Measurements from ENCODE around the gene ZNF445. TPM values are rescaled to one million over a fixed set of nuclear protein-coding genes. Genes with fewer than 3 reads are reported as not detected.
"Not testable (repeated sequence)": the region's sequence is repeated elsewhere in the genome, so short reads cannot be mapped to it uniquely, and the experiment has no call there.

Gene ZNF445
- total and polyA plus RNA-seq, 10 donors, result 1.2 to 29.0 (median 16.9) TPM

GRCh38 chr3:44478055-44478468, 592 bp upstream of the ZNF445 start:
- DNase-seq, result no peak
- H3K4me3 ChIP-seq, result peak overlapping the region in 5 of 8 donors; percentile 63 to 88 (median 71)
- intact Hi-C loops (cut with DNase I; ENCODE audit: low total_unique reads), result no loop called here
- H3K9me3 ChIP-seq, result no peaks in the 10 kb centered on the region
- peaks cover 16 to 41% (median 25%) of the 10 kb centered on the region in 6 donors for H3K4me1 ChIP-seq
- peak overlapping the region in 3 of 8 donors; percentile 88 to 90 (median 90) for H3K27ac ChIP-seq
- no peaks in the 10 kb centered on the region for H3K36me3 ChIP-seq
- 72 to 86% (median 75%) methylated on average over 4 of the region's 4 CpGs for WGBS, 5 donors
- TF ChIP-seq CTCF (IDR thresholded peaks at IDR 0.05 in 8 of 11, conservative IDR thresholded peaks at IDR 0.05 in 3 of 11) (no peak), POLR2A (IDR thresholded peaks at IDR 0.05) (no peak), POLR2AphosphoS5 (IDR thresholded peaks at IDR 0.05) (no peak)
- H3K27me3 ChIP-seq (replicated peaks in 1 of 7), result no peaks in the 10 kb centered on the region

GRCh38 chr3:44476963-44477311, 533 bp downstream of the ZNF445 start:
- Histone ChIP-seq H3K4me3 (peak overlapping the region; percentile 48 to 88 (median 69)), H3K9me3 (no peaks in the 10 kb centered on the region), H3K36me3 (peaks cover 0 to 5% (median 0%) of the 10 kb centered on the region in 6 donors), H3K4me1 (peaks cover 16 to 49% (median 27%) of the 10 kb centered on the region in 6 donors), H3K27ac (peak overlapping the region in 7 of 8 donors; percentile 47 to 90 (median 84)), H3K27me3 (replicated peaks in 1 of 7) (no peaks in the 10 kb centered on the region)
- WGBS, 5 donors, result 0 to 2% (median 1%) methylated on average over 5 of the region's 5 CpGs
- intact Hi-C loops (cut with DNase I; ENCODE audit: low total_unique reads), result no loop called here
- no peak for DNase-seq
- TF ChIP-seq CTCF (IDR thresholded peaks at IDR 0.05 in 8 of 11, conservative IDR thresholded peaks at IDR 0.05 in 3 of 11), result no peak
- no peak for TF ChIP-seq POLR2A (IDR thresholded peaks at IDR 0.05)
- no peak for TF ChIP-seq POLR2AphosphoS5 (IDR thresholded peaks at IDR 0.05)

GRCh38 chr3:44476181-44476611, 1.3 kb downstream of the ZNF445 start:
- peak overlapping the region in 3 of 8 donors; percentile 1 to 90 (median 37) for H3K27ac ChIP-seq
- 1 to 6% (median 2%) methylated on average over 6 of the region's 6 CpGs for WGBS, 5 donors
- DNase-seq, result no peak
- peaks cover 16 to 56% (median 29%) of the 10 kb centered on the region in 6 donors for H3K4me1 ChIP-seq
- H3K27me3 ChIP-seq (replicated peaks in 1 of 7), result no peaks in the 10 kb centered on the region
- no peaks in the 10 kb centered on the region for H3K9me3 ChIP-seq
- H3K36me3 ChIP-seq, result peaks cover 0 to 7% (median 0%) of the 10 kb centered on the region in 6 donors
- peak overlapping the region; percentile 48 to 88 (median 69) for H3K4me3 ChIP-seq
- no peak for TF ChIP-seq CTCF (IDR thresholded peaks at IDR 0.05 in 8 of 11, conservative IDR thresholded peaks at IDR 0.05 in 3 of 11)
- no peak for TF ChIP-seq POLR2AphosphoS5 (IDR thresholded peaks at IDR 0.05)
- no peak for TF ChIP-seq POLR2A (IDR thresholded peaks at IDR 0.05)
- intact Hi-C loops (cut with DNase I; ENCODE audit: low total_unique reads), result no loop called here

- H3K27me3 ChIP-seq (replicated peaks in 1 of 7); H3K4me3 ChIP-seq; intact Hi-C loops (cut with DNase I; ENCODE audit: low total_unique reads); DNase-seq; H3K27ac ChIP-seq; H3K9me3 ChIP-seq: not testable (repeated sequence)
- WGBS, 5 donors, result 96 to 98% (median 97%) methylated on average over 10 of the region's 10 CpGs
- peaks cover 0 to 17% (median 3%) of the 10 kb centered on the region in 6 donors for H3K36me3 ChIP-seq
- H3K4me1 ChIP-seq, result peaks cover 16 to 59% (median 29%) of the 10 kb centered on the region in 6 donors
Measured at GRCh38 chr3:44474886-44475285, 2.6 kb downstream of the ZNF445 start.
